Measurements from ENCODE around the gene KAZN. TPM values are rescaled to one million over a fixed set of nuclear protein-coding genes. Genes with fewer than 3 reads are reported as not detected.

Gene KAZN
- polyA plus RNA-seq, 1 donor (not counting 4 experiments of a cell fraction or from before 2014, with no cell fraction given): 5.9 TPM

DNA sequence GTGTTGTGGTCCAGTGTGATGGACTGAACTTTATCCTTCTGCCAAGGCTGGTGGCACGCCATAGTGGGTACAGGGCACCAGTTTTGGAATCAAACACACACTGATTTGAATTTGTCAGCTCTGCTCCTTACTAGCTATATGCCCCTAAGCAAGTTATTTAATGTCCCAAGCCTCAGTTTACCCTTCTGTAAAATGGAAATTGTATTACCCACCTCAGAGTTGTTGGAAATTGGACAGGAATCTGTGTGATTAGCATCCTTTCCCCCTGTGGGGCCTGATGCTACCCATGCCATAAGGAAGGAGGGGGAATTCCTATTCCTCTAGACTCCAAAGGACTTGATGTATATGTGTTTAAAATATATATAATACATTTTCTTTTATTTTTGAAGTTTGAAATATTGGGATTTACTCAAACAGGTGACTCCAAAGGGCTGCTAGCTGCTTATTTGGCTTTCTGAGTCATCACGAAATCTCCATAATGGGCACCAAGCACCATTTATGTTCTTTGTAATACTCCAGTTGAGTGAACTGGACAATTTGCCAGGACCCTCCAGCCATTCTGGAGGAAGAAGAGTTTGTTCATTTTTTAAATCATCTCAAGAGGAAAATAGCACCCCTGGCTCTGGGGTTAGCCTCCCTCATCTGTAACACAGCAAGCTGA lies 330.5 kb downstream of the KAZN start:
- Histone ChIP-seq H3K4me3 (ENCODE audit: control insufficient read depth in 2 of 3, extremely low read depth in 1 of 3, insufficient read depth in 2 of 3, low read depth in 1 of 3, low read length in 3 of 3) (no peak overlapping the region), H3K27ac (ENCODE audit: control insufficient read depth, insufficient read depth, low read length) (no peak overlapping the region)
- dilution Hi-C loops (cut with MboI; ENCODE audit: extremely low pct_ligation_motif_present, low sequenced_read_pairs): no loop called here

DNA sequence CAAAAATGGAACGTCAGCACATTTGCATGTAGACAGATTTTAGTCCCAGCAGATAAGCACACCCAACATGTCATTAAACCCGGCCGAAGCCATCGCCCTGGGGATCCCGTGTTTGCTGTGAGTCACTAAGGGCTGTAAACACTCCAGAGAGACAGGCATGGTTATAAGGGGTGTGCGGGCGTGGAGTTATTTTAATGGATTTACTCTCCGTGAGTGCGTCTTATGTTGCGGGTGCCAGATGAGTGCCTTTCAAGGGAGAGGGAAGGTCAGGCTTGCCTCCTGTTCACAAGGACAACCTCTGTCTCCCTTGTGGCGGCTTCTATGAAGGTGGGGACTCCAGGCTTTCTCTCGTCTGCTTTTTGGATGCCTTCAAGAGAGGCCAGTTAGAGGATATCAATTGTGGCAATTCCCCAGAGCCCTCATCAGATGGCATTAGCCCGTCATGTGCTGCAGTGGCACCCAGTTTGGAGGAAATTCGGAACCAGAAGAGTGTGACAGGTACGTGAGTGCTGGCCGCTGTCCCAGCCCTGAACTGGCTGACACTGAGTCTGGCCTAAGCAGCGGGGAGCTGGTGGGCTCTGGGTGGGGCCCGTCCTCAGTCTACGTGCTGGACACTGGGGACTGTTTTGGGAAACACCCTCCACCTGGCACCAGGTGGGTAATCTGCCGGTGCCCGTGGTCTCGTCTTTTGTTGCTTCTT lies 331.2 kb downstream of the KAZN start:
- peak; percentile 29 for FAIRE-seq
- H3K9ac ChIP-seq (ENCODE audit: control insufficient read depth, extremely low read depth, insufficient read depth, low read length): no peak overlapping the region

More for the DNA sequence above, 330.5 kb downstream of the KAZN start:
- DNase-seq (ENCODE audit: low read depth, low spot score) (no peak), FAIRE-seq (no peak)
- TF ChIP-seq EZH2 (IDR thresholded peaks at IDR 0.05; ENCODE audit: low read length): no peak
- no peak for TF ChIP-seq CTCF (optimal IDR thresholded peaks at IDR 0.05 in 1 of 3, IDR thresholded peaks at IDR 0.05 in 1 of 3, conservative IDR thresholded peaks at IDR 0.05 in 1 of 3; ENCODE audit: extremely low read depth in 1 of 3, insufficient read depth in 2 of 3, low read length in 3 of 3)
- Histone ChIP-seq H3K9me3 (ENCODE audit: control insufficient read depth, low read depth, low read length) (no peaks in the 10 kb centered on the region), H3K27me3 (ENCODE audit: control insufficient read depth, extremely low read depth, insufficient read depth, low read length) (no peaks in the 10 kb centered on the region), H3K9me1 (ENCODE audit: control insufficient read depth, extremely low read depth, insufficient read depth, low read length) (peaks cover 3% of the 10 kb centered on the region), H2AFZ (ENCODE audit: control insufficient read depth, low read length) (no peak overlapping the region), H4K20me1 (ENCODE audit: control insufficient read depth, extremely low read depth, insufficient read depth, low read length) (peaks cover 9% of the 10 kb centered on the region), H3K36me3 (ENCODE audit: control insufficient read depth in 2 of 2, extremely low read depth in 1 of 2, insufficient read depth in 2 of 2, low read length in 2 of 2) (peaks cover 3 to 4% of the 10 kb centered on the region in 2 experiments), H3K4me2 (ENCODE audit: control insufficient read depth, extremely low read depth, insufficient read depth, low read depth, low read length) (no peak overlapping the region), H3K9ac (ENCODE audit: control insufficient read depth, extremely low read depth, insufficient read depth, low read length) (no peak overlapping the region), H3K79me2 (ENCODE audit: control insufficient read depth, insufficient read depth, low read length) (peaks cover 76% of the 10 kb centered on the region), H3K4me1 (ENCODE audit: control insufficient read depth, extremely low read depth, insufficient read depth, low read length) (peaks cover 16% of the 10 kb centered on the region)

More for the DNA sequence above, 331.2 kb downstream of the KAZN start:
- H3K9me1 ChIP-seq (ENCODE audit: control insufficient read depth, extremely low read depth, insufficient read depth, low read length): peaks cover 3% of the 10 kb centered on the region
- H3K79me2 ChIP-seq (ENCODE audit: control insufficient read depth, insufficient read depth, low read length): peaks cover 80% of the 10 kb centered on the region
- H3K4me3 ChIP-seq (ENCODE audit: control insufficient read depth in 2 of 3, extremely low read depth in 1 of 3, insufficient read depth in 2 of 3, low read depth in 1 of 3, low read length in 3 of 3): no peak overlapping the region
- DNase-seq (ENCODE audit: low read depth, low spot score): no peak
- TF ChIP-seq EZH2 (IDR thresholded peaks at IDR 0.05; ENCODE audit: low read length): no peak
- TF ChIP-seq CTCF (optimal IDR thresholded peaks at IDR 0.05 in 1 of 3, IDR thresholded peaks at IDR 0.05 in 1 of 3, conservative IDR thresholded peaks at IDR 0.05 in 1 of 3; ENCODE audit: extremely low read depth in 1 of 3, insufficient read depth in 2 of 3, low read length in 3 of 3): no peak
- dilution Hi-C loops (cut with MboI; ENCODE audit: extremely low pct_ligation_motif_present, low sequenced_read_pairs): no loop called here
- no peak overlapping the region for H2AFZ ChIP-seq (ENCODE audit: control insufficient read depth, low read length)
- H4K20me1 ChIP-seq (ENCODE audit: control insufficient read depth, extremely low read depth, insufficient read depth, low read length): peaks cover 9% of the 10 kb centered on the region
- no peaks in the 10 kb centered on the region for H3K9me3 ChIP-seq (ENCODE audit: control insufficient read depth, low read depth, low read length)
- no peak overlapping the region for H3K4me2 ChIP-seq (ENCODE audit: control insufficient read depth, extremely low read depth, insufficient read depth, low read depth, low read length)
- H3K27ac ChIP-seq (ENCODE audit: control insufficient read depth, insufficient read depth, low read length): no peak overlapping the region
- H3K4me1 ChIP-seq (ENCODE audit: control insufficient read depth, extremely low read depth, insufficient read depth, low read length): peaks cover 16% of the 10 kb centered on the region
- no peaks in the 10 kb centered on the region for H3K27me3 ChIP-seq (ENCODE audit: control insufficient read depth, extremely low read depth, insufficient read depth, low read length)
- peaks cover 3 to 4% of the 10 kb centered on the region in 2 experiments for H3K36me3 ChIP-seq (ENCODE audit: control insufficient read depth in 2 of 2, extremely low read depth in 1 of 2, insufficient read depth in 2 of 2, low read length in 2 of 2)
